GM20000 (cell line): Measurements from ENCODE around the gene MCTS1.

Experiments
- DNase-seq: peaks from one replicate; pipeline ENCODE4 v3.0.0; 2012; ENCODE audit warnings: low spot score
- TF ChIP-seq, protein P1 (sequence below): IDR thresholded peaks from 2 replicates; pipeline ENCODE4 v1.5.1; 2012; ENCODE audit warnings: mild to moderate bottlenecking, control low read depth; ENCODE audit errors: extremely low read depth, missing control alignments

Gene MCTS1, protein sequence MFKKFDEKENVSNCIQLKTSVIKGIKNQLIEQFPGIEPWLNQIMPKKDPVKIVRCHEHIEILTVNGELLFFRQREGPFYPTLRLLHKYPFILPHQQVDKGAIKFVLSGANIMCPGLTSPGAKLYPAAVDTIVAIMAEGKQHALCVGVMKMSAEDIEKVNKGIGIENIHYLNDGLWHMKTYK

DNA sequence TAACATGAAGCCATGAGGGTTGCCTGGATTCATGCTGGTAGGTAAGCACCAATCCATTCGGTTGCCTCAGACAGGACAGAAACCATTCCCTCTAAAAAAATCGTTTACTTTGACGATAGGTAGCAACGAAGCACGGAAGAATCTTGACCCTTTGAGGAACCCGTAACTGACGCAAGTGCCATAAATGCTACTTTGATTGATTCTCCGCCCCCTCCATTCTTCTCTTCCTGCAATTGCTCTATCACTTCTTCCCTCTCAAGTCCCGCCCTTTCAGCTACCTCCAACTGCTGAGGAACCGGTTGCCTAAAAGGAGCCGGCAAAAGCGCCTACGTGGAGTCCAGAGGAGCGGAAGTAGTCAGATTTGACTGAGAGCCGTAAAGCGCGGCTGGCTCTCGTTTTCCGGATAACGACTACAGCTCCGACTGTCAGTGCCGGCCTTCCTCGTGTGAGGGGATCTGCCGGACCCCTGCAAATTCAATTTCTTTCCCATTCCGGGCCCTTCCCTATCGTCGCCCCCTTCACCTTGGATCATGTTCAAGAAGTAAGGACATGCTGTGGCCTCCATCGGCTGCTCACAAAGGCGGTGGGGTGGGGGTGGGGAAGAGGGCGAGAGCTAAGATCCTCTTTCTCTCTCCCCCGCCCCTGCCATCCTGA, at the start of gene MCTS1:
Gene MCTS1 (plus strand): TSS at position 395 of the 654 bp plus-strand sequence. CDS start 136 bp downstream, at position 531.
- peak; percentile 58 for DNase-seq
- TF ChIP-seq, protein P1, sequence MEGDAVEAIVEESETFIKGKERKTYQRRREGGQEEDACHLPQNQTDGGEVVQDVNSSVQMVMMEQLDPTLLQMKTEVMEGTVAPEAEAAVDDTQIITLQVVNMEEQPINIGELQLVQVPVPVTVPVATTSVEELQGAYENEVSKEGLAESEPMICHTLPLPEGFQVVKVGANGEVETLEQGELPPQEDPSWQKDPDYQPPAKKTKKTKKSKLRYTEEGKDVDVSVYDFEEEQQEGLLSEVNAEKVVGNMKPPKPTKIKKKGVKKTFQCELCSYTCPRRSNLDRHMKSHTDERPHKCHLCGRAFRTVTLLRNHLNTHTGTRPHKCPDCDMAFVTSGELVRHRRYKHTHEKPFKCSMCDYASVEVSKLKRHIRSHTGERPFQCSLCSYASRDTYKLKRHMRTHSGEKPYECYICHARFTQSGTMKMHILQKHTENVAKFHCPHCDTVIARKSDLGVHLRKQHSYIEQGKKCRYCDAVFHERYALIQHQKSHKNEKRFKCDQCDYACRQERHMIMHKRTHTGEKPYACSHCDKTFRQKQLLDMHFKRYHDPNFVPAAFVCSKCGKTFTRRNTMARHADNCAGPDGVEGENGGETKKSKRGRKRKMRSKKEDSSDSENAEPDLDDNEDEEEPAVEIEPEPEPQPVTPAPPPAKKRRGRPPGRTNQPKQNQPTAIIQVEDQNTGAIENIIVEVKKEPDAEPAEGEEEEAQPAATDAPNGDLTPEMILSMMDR, result no peak

DNA sequence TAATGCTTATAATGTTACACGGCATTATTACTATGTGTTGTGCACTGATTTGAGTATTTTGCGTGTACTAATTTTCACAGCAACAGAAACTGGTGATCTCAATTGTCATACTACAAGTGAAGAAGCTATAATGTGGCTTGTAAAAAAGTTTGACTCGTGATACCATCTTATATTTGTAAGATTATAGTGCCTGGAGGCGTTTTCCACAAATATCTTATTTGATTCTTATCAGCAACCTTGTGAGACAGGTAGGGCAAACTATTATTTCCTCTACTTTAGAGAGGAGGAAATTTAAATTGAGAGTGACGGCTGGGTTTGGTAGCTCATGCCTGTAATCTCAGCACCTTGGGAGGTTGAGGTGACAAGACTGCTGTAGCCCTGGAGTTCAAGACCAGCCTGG, 47.6 kb upstream of the MCTS1 start:
- no peak for DNase-seq
- TF ChIP-seq, protein P1, result no peak

DNA sequence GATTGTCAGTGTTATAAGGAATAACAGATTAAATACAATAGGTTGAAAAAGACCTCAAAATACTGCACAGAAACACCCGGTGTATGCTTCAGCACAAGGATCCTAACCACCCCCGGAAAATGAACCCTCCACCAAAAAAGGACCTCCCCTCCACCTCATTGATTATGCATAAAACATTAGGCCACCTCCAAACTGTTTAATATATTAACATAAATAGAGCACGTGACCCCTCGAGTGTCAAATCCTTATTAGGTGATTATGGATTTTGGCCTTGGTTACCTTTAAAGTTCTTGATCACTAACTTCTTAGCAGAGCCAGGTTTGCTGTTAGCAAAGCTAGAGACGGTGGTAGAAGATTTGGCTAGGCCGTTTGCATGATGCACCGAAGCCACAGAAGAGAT, 44.1 kb upstream of the MCTS1 start:
- TF ChIP-seq, protein P1, result no peak
- peak; percentile 7 for DNase-seq

DNA sequence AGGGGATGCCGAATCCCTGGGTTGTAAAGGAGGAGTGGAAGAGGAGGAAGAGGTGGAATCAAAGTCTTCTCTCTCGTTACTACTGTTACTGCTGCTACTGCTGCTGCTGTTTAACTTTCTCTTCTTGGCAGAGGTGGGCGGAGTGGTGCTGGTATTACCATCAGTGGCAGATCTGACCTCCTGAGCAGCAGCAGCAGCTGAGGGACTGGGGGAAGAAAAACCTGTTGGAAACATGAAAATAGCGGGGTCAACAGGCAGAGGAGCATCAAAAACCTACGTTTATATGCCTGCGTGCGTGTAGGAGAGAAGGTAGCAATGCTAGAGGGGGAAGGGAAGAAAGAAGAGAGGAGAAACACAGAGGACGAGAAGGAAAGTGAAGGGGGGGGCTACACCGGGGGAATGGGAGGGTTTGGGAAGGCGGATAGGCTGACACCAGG, 43.5 kb upstream of the MCTS1 start:
- TF ChIP-seq, protein P1, result no peak

DNA sequence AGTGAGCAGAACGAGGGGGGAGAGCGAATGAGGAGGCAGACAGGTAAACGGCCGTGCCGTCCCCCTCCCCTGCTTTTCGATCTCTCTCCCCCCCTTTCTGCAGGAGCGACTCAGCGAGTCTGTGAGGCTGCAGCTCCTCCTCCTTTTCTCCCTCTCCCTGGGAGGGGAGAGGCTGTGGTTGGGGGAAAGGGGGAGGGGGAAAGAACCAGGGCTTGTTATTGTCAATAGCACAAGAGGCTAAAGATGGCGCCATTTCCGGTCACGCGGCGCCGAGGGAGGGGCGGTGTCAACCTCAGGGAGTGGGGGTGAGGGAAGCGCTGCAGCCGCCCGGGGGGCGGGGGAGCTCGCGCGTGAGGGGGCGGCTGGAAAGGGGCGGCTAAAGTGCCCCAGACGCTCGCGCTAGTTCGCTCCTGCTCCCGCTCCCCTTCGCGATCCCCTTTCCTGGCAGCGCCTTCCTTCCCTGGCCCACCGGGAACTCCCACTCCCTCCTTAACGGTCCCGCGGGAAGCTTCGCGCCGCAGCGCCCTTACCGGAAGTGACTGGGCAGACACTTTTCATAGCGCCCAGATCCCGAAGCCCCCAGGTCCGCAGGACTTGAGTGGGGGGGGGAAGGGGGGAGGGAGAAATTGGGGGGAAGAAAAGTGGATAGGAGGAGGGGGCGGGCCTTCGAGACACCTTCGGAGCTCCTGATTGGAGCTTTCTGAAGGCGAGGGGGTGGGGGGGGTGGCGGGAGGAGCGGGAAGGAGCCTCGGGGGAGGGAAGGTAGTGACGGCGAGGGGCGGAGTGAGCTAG, 42.9 kb upstream of the MCTS1 start, which contains the start of gene CUL4B:
Gene CUL4B (minus strand): TSS at position 121 of the 792 bp plus-strand sequence. CDS start 324 bp downstream, outside the sequence.
- TF ChIP-seq, protein P1, result no peak
- peak; percentile 77 for DNase-seq

More for the DNA sequence above, 43.5 kb upstream of the MCTS1 start:
- DNase-seq, result no peak

DNA sequence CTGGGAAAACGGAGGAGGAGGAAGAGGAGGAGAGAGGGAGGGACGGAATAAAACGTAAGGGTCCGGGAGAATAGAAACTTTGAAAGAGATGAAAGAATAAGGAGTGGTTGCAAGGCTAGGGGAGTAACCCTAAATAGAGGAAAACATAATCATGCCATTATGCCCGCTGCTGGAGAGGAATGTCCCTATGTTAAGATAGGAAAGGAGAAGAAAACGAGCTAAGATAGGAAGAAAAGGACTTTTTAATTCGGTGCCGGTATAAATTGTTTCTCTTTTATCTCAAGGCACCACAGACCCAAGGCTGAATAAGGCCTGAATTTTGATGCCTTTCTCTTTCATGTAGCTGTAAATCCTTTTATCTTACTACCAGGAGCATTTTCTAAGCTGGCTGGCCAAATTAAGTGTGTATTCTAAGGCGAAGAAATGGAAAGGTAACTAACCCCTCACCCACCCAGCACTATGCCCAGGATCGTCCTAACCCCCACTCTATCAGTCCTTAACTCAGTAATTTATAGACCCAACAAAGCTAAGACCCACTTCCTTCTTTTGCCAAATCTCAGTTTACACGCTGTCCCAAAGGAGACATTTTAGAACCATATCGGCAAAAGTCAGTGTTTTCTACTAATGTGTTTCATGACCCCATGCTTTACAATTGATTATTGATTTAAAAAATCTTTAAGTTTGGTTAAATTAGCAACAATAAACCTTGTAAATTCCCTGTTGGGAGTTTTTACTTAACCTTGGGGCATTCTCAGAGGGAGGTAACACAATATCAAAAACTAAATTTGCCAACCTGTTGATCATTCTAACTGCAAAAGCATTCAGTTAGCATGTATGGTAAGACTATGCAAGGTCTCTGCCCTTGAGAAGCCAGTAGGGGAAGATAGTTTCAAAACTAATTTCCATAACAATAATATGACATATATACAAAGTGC, 42.0 kb upstream of the MCTS1 start:
- no peak for DNase-seq
- TF ChIP-seq, protein P1, result no peak
